Psoas muscle (tissue), 8 donors: ENCODE data around the gene RNF186. TPM values are rescaled to one million over a fixed set of nuclear protein-coding genes. Genes with fewer than 3 reads are reported as not detected.

Experiments used
- ATAC-seq, 4 donors: fragments of 200-7000 bp; cut with Tn5 transposase; one replicate each; pipeline ENCODE4 v1.9.1; 2020; ENCODE audit warnings: moderate library complexity in 3 of 4, mild to moderate bottlenecking in 2 of 4
- DNase-seq, 2 donors: peaks; one replicate each; pipeline ENCODE4 v3.0.0-alpha.2; 2020
- H3K27ac ChIP-seq: fragments of 200-600 bp; one replicate; pipeline ENCODE4 v1.8.0; 2022
- H3K27me3 ChIP-seq, 3 donors: fragments of 200-600 bp in 1 of 3; one replicate each; pipeline versions ENCODE4 v1.6.1 to v1.8.0; 2013 to 2022; ENCODE audit warnings: low read length in 2 of 3, mild to moderate bottlenecking in 2 of 3, moderate library complexity in 1 of 3; ENCODE audit not compliant: insufficient read depth in 3 of 3
- H3K36me3 ChIP-seq, 2 donors: fragments of 200-600 bp in 1 of 2; one replicate each; pipeline versions ENCODE4 v1.6.1 to v1.8.0; 2013 to 2022; ENCODE audit warnings: low read depth in 1 of 2, mild to moderate bottlenecking in 1 of 2, moderate library complexity in 1 of 2; ENCODE audit not compliant: insufficient read depth in 1 of 2
- H3K4me1 ChIP-seq: fragments of 200-600 bp; one replicate; pipeline ENCODE4 v1.8.0; 2022
- H3K4me3 ChIP-seq: fragments of 200-600 bp; one replicate; pipeline ENCODE4 v1.8.0; 2022; ENCODE audit warnings: mild to moderate bottlenecking
- H3K9me3 ChIP-seq: fragments of 200-600 bp; one replicate; pipeline ENCODE4 v1.8.0; 2022
- WGBS, 3 donors: extraction: QIAGEN DNeasy Blood & Tissue Kit; methylation state at CpG; one replicate each; pipeline versions ENCODE4 v1.1.6 to v1.1.7; 2013; 5-methylcytosine and 5-hydroxymethylcytosine counted together
- intact Hi-C, 2 donors: fragments of 100-400 bp; cut with DNase I; formaldehyde crosslinking; loops; one replicate each; pipeline versions ENCODE4 v1.11.0 to v1.14.2; 2022
- polyA plus RNA-seq, 3 donors: library from polyadenylated mRNA; stranded (reverse); fragments of 200-250 nt; gene quantifications; one replicate each; pipeline ENCODE4 v1.2.3, GENCODE V29; 2013
- total RNA-seq, 4 donors: library from RNA; stranded (reverse); fragmentation: NEBNext Ultra II Directional in 2 of 4; extraction: Animal tissue kit (Norgen Biotek cat#: 25700) in 2 of 4; gene quantifications; one replicate each; pipeline versions ENCODE4 v1.2.1 to v1.2.4, GENCODE V29; 2021 to 2023
- TF ChIP-seq, protein P1 (sequence below): fragments of 200-600 bp; IDR thresholded peaks from one replicate; pipeline ENCODE4 v1.8.0; 2022; ENCODE audit warnings: antibody characterized with exemption
- donor health status: healthy with polysubstance abuse.
- donor health status: DM: no; HTN: no; CAD: no; lungs with moderate emphysema.
- donor health status: Bipolar disorder and iron deficiency.
- donor health status: healthy.
- donor health status: DM: yes; HTN: yes; CAD: no.
- donor health status: DM: no; HTN: no; CAD: no.
- donor health status: DM: no; HTN: no; CAD: no.
- donor health status: DM: yes; HTN: yes; CAD: no.

RNF186 gene
- total and polyA plus RNA-seq, 7 donors, result 0.08 TPM; not detected in 6

DNA sequence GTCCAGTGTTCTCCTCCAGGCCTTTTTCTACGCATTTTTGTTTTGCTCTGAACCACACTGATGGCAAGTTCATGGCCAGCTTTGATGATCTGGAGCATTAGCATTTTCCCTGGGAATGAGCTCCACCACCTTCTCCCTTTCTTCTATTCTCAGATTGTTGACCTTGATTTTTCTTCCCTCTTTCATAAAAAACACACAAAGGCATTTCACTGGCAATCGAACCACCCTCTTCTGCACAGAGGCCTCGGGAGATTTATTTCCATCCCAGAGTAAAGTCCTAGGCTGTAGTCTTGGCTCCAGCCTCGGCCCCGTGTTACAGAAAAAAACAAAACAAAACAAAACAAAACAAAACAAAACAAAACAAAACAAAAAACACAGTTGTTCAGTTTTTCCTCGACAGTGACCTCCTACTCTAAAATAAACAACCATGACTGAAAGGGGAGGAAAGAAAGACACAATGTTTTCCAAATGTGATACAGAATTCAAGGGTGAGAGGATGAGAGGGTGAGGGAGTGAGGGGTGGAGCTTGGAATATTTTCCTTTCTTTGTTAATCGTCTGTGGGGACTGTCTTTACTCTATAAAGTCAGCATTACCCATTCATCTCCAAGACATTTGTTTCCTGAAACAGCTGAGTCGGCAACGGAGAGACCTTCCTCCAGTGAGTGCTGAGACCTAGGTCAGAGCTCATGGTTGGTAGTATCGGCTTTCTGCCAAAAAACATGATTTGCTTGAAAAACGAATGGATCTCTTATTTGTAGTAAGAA lies 29.8 kb upstream of the RNF186 start:
- ATAC-seq, result no peak
- no peak overlapping the region for H3K27ac ChIP-seq
- no peak for DNase-seq
- 20 to 29% (median 25%) methylated on average over 11 of the region's 11 CpGs for WGBS, 3 donors
- no peaks in the 10 kb centered on the region for H3K4me1 ChIP-seq
- TF ChIP-seq, protein P1, sequence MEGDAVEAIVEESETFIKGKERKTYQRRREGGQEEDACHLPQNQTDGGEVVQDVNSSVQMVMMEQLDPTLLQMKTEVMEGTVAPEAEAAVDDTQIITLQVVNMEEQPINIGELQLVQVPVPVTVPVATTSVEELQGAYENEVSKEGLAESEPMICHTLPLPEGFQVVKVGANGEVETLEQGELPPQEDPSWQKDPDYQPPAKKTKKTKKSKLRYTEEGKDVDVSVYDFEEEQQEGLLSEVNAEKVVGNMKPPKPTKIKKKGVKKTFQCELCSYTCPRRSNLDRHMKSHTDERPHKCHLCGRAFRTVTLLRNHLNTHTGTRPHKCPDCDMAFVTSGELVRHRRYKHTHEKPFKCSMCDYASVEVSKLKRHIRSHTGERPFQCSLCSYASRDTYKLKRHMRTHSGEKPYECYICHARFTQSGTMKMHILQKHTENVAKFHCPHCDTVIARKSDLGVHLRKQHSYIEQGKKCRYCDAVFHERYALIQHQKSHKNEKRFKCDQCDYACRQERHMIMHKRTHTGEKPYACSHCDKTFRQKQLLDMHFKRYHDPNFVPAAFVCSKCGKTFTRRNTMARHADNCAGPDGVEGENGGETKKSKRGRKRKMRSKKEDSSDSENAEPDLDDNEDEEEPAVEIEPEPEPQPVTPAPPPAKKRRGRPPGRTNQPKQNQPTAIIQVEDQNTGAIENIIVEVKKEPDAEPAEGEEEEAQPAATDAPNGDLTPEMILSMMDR, result no peak
- no peaks in the 10 kb centered on the region for H3K9me3 ChIP-seq
- H3K36me3 ChIP-seq, result no peaks in the 10 kb centered on the region
- no peak overlapping the region for H3K4me3 ChIP-seq
- H3K27me3 ChIP-seq, result peaks cover 0 to 7% (median 0%) of the 10 kb centered on the region in 3 donors
- intact Hi-C loops, result no loop called here

DNA sequence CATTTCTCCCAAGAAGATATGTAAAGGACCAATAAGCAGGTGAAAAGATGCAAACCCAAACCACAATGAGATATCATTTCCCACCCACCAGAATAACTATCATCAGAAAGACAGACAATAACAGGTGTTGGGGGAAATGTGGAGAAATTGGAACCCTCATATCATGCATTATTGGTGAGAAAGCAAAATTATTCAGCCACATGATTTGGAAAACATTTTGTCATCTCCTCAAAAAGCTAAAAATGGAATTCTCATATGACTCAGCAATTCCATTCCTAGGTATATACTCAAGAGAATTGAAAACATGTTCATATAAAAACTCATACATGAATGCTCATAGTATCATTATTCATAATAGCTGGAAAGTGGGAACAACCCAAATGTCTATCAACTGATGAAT lies 25.1 kb upstream of the RNF186 start:
- Histone ChIP-seq H3K4me3 (no peak overlapping the region), H3K4me1 (no peaks in the 10 kb centered on the region), H3K9me3 (no peaks in the 10 kb centered on the region), H3K36me3 (no peaks in the 10 kb centered on the region), H3K27me3 (no peaks in the 10 kb centered on the region), H3K27ac (no peak overlapping the region)
- DNase-seq, result no peak
- no peak for ATAC-seq
- TF ChIP-seq, protein P1, result no peak
- intact Hi-C loops, result no loop called here

DNA sequence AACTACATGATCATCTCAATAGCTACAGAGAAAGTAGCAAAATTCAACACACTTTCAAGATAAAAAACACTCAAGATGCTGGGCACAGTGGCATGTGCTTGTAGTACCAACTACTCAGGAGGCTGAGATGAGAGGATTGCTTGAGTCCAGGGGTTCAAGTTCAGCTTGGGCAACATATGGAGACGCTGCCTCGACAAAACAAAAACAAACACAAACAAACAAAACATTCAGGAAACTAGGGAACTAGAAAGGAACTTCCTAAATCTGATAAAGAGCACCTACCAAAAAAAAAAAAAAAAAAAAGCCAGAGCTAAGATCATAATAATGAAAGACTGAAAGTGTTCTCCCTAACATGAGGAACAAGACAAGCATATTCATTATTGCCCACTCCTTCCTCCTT lies 22.8 kb upstream of the RNF186 start:
- H3K4me1 ChIP-seq, result no peaks in the 10 kb centered on the region
- H3K9me3 ChIP-seq, result no peaks in the 10 kb centered on the region
- TF ChIP-seq, protein P1, result no peak
- H3K36me3 ChIP-seq, result no peaks in the 10 kb centered on the region
- no peak overlapping the region for H3K27ac ChIP-seq
- H3K4me3 ChIP-seq, result no peak overlapping the region
- H3K27me3 ChIP-seq, result no peaks in the 10 kb centered on the region
- 53 to 64% (median 62%) methylated on average over 2 of the region's 2 CpGs for WGBS, 3 donors
- ATAC-seq, result no peak
- DNase-seq, result no peak
- intact Hi-C loops, result no loop called here

DNA sequence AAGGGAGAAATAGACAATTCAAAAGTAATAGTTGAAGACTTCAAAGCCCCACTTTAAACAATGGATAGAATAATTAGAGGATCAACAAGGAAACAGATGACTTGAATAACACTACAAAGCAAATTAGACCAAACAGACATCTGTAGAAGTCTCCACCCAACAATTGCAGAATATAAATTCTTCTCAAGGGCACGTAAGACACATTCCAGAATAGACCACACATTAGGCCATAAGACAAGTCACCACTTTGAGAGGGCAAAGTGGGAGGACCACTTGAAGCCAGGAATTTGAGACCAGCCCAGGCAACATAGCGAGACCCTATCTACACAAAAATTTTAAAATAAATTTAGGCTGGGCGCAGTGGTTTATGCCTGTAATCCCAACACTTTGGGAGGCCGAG lies 20.5 kb upstream of the RNF186 start:
- intact Hi-C loops, result no loop called here
- no peak overlapping the region for H3K27ac ChIP-seq
- ATAC-seq (no peak), DNase-seq (no peak)
- H3K4me3 ChIP-seq, result no peak overlapping the region
- TF ChIP-seq, protein P1, result no peak
- H3K36me3 ChIP-seq, result no peaks in the 10 kb centered on the region
- WGBS, 3 donors, result 88 to 93% (median 88%) methylated on average over 4 of the region's 4 CpGs
- no peaks in the 10 kb centered on the region for H3K4me1 ChIP-seq
- H3K9me3 ChIP-seq, result no peaks in the 10 kb centered on the region
- peaks cover 0 to 5% (median 0%) of the 10 kb centered on the region in 3 donors for H3K27me3 ChIP-seq

DNA sequence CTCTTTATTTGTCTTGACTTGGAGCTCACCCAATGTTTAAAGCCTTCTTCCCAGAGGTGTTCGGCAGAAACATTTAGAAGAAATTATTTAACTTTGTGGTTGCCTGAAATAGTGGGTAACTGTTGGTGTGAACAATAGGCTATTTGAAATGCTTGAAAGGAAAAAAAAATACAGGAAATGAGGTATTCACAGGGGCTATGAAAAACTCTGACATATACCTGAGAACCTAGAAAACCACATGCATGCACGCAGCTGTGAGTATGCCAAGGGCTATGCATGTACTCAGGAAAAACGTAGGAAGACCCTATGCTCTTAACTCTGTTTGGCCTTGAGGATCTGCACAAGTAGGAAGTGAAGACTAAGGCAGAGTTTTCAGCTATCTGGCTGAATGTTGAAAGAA lies 16.4 kb upstream of the RNF186 start:
- TF ChIP-seq, protein P1, result no peak
- H3K27me3 ChIP-seq, result peaks cover 0 to 14% (median 2%) of the 10 kb centered on the region in 3 donors
- 79 to 81% (median 81%) methylated on average over 3 of the region's 3 CpGs for WGBS, 3 donors
- no peaks in the 10 kb centered on the region for H3K36me3 ChIP-seq
- H3K4me3 ChIP-seq, result no peak overlapping the region
- no peak overlapping the region for H3K27ac ChIP-seq
- intact Hi-C loops, result no loop called here
- no peak for ATAC-seq
- DNase-seq, result no peak
- no peaks in the 10 kb centered on the region for H3K9me3 ChIP-seq
- no peaks in the 10 kb centered on the region for H3K4me1 ChIP-seq
